Measurements from ENCODE around the gene PCNX1. TPM values are rescaled to one million over a fixed set of nuclear protein-coding genes. Genes with fewer than 3 reads are reported as not detected.
"Not testable (repeated sequence)": the region's sequence is repeated elsewhere in the genome, so short reads cannot be mapped to it uniquely, and the experiment has no call there.

PCNX1 gene
- total and polyA plus RNA-seq, 12 donors: 11.3 to 196 (median 106) TPM

- H3K4me3 ChIP-seq: no peak overlapping the region
- H3K27me3 ChIP-seq: no peaks in the 10 kb centered on the region
- no peak overlapping the region for H3K27ac ChIP-seq
- TF ChIP-seq POLR2A (IDR thresholded peaks at IDR 0.05) (no peak), CTCF (IDR thresholded peaks at IDR 0.05) (no peak)
- H3K9me3 ChIP-seq (replicated peaks in 1 of 3): no peaks in the 10 kb centered on the region
- 85 to 95% (median 87%) methylated on average over 1 of the region's 1 CpG for WGBS, 4 donors
- no peaks in the 10 kb centered on the region for H3K4me1 ChIP-seq (replicated peaks in 1 of 2)
- no peak for DNase-seq
- intact Hi-C loops (cut with DNase I): no loop called here
- H3K36me3 ChIP-seq (replicated peaks in 1 of 2): no peaks in the 10 kb centered on the region
These were observed 36.3 kb upstream of the PCNX1 start for GRCh38 chr14:70871001-70871400.

DNA sequence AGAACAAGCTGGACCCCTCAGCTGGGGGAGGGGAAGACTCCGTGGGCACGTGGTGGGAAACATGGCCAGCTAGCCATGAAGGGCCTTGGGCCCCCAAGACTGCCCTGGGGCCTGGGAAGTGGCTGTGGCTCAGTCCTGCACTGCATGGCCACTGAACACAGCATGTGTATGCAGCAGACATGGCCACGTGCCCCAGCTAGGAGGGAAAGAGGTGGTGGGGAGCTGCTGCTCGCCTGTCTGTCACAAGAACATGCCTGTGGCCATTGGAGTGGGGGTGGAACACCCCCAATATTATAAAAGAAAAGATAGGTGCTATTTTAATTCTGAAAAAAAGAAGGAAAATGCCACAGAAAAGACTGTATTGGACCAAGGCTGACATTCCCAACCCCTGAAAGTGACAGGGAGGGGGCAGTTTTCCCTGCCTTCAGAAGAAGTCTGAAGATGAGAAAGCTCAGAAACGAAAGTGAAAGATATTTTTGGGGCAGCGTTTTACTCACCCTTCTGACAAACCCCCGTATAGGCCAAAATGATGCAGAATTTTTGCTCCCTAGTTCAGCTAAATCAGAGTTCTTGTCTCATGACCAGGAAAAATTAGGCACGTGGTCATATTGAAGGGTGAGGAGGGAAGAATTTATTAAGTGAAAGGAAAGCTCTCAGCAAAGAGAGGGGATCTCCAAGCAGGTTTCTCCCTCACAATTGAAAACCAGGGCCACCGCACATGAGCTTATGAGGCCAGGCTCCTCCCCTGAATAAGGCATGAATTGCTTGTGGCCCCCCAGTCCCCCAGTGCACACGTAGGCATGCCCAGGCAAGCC lies 35.2 kb upstream of the PCNX1 start:
- no peak overlapping the region for H3K4me3 ChIP-seq
- no peaks in the 10 kb centered on the region for H3K4me1 ChIP-seq (replicated peaks in 1 of 2)
- intact Hi-C loops (cut with DNase I): no loop called here

GRCh38 chr14:70872678-70873020 lies 34.6 kb upstream of the PCNX1 start:
- Histone ChIP-seq H3K4me3 (no peak overlapping the region), H3K27me3 (no peaks in the 10 kb centered on the region), H3K4me1 (replicated peaks in 1 of 2) (no peaks in the 10 kb centered on the region), H3K27ac (no peak overlapping the region), H3K36me3 (replicated peaks in 1 of 2) (no peaks in the 10 kb centered on the region), H3K9me3 (replicated peaks in 1 of 3) (no peaks in the 10 kb centered on the region)
- DNase-seq: no peak
- 78 to 100% (median 92%) methylated on average over 1 of the region's 1 CpG for WGBS, 4 donors
- no peak for TF ChIP-seq CTCF (IDR thresholded peaks at IDR 0.05)
- no peak for TF ChIP-seq POLR2A (IDR thresholded peaks at IDR 0.05)
- intact Hi-C loops (cut with DNase I): no loop called here

More for the DNA sequence above, 35.2 kb upstream of the PCNX1 start:
- H3K36me3 ChIP-seq (replicated peaks in 1 of 2): no peaks in the 10 kb centered on the region
- no peaks in the 10 kb centered on the region for H3K9me3 ChIP-seq (replicated peaks in 1 of 3)
- TF ChIP-seq CTCF (IDR thresholded peaks at IDR 0.05) (no peak), POLR2A (IDR thresholded peaks at IDR 0.05) (no peak)
- no peak overlapping the region for H3K27ac ChIP-seq
- no peak for DNase-seq
- H3K27me3 ChIP-seq: no peaks in the 10 kb centered on the region
- 80 to 83% (median 80%) methylated on average over 10 of the region's 10 CpGs for WGBS, 4 donors

DNA sequence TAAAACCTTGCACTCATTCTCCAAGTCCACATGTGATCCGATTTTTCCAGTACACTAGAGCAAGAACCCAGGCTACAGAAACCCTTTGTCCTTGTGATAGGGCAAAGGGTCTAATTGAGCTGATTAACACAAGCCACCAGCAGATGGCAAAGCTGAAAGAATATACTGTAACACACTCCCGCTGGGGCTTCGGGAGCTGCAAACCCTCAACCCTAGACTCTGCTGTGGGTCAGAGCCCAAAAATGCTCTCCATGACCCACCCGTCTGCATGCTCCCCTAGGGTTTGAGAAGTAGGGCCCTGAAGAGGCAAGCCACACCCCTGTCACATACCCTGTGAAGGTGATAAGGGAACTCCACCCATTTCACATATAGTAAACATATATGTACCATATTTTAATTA lies 33.6 kb upstream of the PCNX1 start:
- H3K4me1 ChIP-seq (replicated peaks in 1 of 2): no peaks in the 10 kb centered on the region
- no peak overlapping the region for H3K4me3 ChIP-seq
- intact Hi-C loops (cut with DNase I): no loop called here
- H3K36me3 ChIP-seq (replicated peaks in 1 of 2): no peaks in the 10 kb centered on the region
- H3K27me3 ChIP-seq: no peaks in the 10 kb centered on the region
- TF ChIP-seq POLR2A (IDR thresholded peaks at IDR 0.05) (no peak), CTCF (IDR thresholded peaks at IDR 0.05) (peak in 1 of 6 experiments; percentile 11)
- peak in 1 of 7 donors; percentile 17 for DNase-seq
- no peak overlapping the region for H3K27ac ChIP-seq
- H3K9me3 ChIP-seq (replicated peaks in 1 of 3): no peaks in the 10 kb centered on the region
- 66 to 77% (median 73%) methylated on average over 4 of the region's 4 CpGs for WGBS, 4 donors

GRCh38 chr14:70875811-70876460 lies 31.3 kb upstream of the PCNX1 start:
- H3K4me3 ChIP-seq; intact Hi-C loops (cut with DNase I): not testable (repeated sequence)
- WGBS, 4 donors: 78 to 90% (median 82%) methylated on average over 6 of the region's 6 CpGs

More at GRCh38 chr14:70875811-70876460, 31.3 kb upstream of the PCNX1 start:
- not testable (repeated sequence) for DNase-seq; H3K4me1 ChIP-seq (replicated peaks in 1 of 2); H3K36me3 ChIP-seq (replicated peaks in 1 of 2); H3K27ac ChIP-seq; H3K9me3 ChIP-seq (replicated peaks in 1 of 3); H3K27me3 ChIP-seq

Measured in adrenal gland (tissue), 12 donors.